Activated T-cell treated with anti-CD3 and anti-CD28 coated beads, Interleukin-2, amount 50 U/mL, for 72 hours (primary cell): Measurements from ENCODE around the gene CSPG4. TPM values are rescaled to one million over a fixed set of nuclear protein-coding genes. Genes with fewer than 3 reads are reported as not detected.
"Not testable (repeated sequence)": the region's sequence is repeated elsewhere in the genome, so short reads cannot be mapped to it uniquely, and the experiment has no call there.

Source experiments
- ATAC-seq, 2 donors: fragments of 150-1000 bp; cut with Tn5 transposase; replicated peaks in 1 of 2; 2 replicates each; pipeline ENCODE4 v1.10.0; 2021; ENCODE audit warnings: moderate library complexity in 2 of 2, mild to moderate bottlenecking in 1 of 2
- DNase-seq, 2 donors: peaks; one replicate each; pipeline ENCODE4 v3.0.0; 2021 to 2022; ENCODE audit warnings: mixed read lengths in 1 of 2
- H3K27ac Mint-ChIP-seq: one replicate; pipeline ENCODE4 v1.8.0; 2022; ENCODE audit warnings: mild to moderate bottlenecking, moderate library complexity, mixed read lengths
- H3K27me3 Mint-ChIP-seq: one replicate; pipeline ENCODE4 v1.8.0; 2022; ENCODE audit warnings: low read depth, mixed read lengths
- H3K36me3 Mint-ChIP-seq, 2 donors: one replicate each; pipeline ENCODE4 v1.8.0; 2022; ENCODE audit warnings: mixed read lengths in 2 of 2, mild to moderate bottlenecking in 1 of 2; ENCODE audit not compliant: insufficient read depth in 2 of 2
- H3K4me1 Mint-ChIP-seq: one replicate; pipeline ENCODE4 v1.8.0; 2022; ENCODE audit warnings: low read depth, mixed read lengths
- H3K4me3 Mint-ChIP-seq, 2 donors: one replicate each; pipeline ENCODE4 v1.8.0; 2022; ENCODE audit warnings: mild to moderate bottlenecking in 2 of 2, mixed read lengths in 2 of 2, moderate library complexity in 2 of 2
- H3K9me3 Mint-ChIP-seq, 2 donors: one replicate each; pipeline ENCODE4 v1.8.0; 2022; ENCODE audit warnings: mixed read lengths in 2 of 2
- total RNA-seq, 2 donors: library from RNA; stranded (reverse); gene quantifications; one replicate each; pipeline ENCODE4 v1.2.3, GENCODE V29; 2022

Gene CSPG4
- total RNA-seq, 2 donors from 2014 or later = not detected

DNA sequence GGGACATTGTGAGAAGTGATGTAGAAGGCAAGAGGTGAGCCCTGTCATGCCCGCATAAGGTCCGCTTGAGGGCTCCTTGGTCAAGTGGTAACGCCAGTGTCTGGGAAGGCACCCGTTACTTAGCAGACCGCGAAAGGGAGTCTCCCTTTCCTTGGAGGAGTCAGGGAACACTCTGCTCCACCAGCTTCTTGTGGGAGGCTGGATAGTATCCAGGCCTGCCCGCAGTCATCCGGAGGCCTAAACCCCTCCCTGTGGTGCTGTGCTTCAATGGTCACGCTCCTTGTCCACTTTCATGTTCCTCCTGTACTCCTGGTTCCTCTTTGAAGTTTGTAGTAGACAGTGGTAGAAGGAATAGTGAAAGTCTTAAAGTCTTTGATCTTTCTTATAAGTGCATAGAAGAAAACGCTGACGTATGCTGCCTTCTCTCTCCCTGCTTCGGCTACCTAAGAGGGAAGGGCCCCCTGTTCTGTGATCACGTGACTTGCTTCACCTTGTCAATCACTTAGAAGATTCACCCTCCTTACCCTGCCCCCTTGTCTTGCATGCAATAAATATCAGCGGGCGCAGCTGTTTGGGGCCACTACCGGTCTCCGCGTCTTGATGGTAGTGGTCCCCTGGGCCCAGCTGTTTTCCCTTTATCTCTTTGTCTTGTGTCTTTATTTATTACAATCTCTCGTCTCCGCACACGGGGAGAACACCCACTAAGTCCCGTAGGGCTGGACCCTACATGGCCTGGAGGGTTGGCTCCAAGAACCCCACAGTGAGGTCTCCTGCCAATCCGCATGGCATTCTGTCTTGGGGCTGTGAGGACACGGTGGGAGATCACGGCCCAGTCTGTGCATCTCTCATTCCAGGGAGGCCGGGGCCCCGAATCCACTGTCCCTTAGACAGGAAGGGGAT lies 22.5 kb upstream of the CSPG4 start:
- H3K36me3 Mint-ChIP-seq, DNase-seq, H3K9me3 Mint-ChIP-seq, ATAC-seq, H3K4me3 Mint-ChIP-seq, H3K27ac Mint-ChIP-seq: not testable (repeated sequence)
- peaks cover 20% of the 10 kb centered on the region for H3K27me3 Mint-ChIP-seq
- H3K4me1 Mint-ChIP-seq = peaks cover 29% of the 10 kb centered on the region

DNA sequence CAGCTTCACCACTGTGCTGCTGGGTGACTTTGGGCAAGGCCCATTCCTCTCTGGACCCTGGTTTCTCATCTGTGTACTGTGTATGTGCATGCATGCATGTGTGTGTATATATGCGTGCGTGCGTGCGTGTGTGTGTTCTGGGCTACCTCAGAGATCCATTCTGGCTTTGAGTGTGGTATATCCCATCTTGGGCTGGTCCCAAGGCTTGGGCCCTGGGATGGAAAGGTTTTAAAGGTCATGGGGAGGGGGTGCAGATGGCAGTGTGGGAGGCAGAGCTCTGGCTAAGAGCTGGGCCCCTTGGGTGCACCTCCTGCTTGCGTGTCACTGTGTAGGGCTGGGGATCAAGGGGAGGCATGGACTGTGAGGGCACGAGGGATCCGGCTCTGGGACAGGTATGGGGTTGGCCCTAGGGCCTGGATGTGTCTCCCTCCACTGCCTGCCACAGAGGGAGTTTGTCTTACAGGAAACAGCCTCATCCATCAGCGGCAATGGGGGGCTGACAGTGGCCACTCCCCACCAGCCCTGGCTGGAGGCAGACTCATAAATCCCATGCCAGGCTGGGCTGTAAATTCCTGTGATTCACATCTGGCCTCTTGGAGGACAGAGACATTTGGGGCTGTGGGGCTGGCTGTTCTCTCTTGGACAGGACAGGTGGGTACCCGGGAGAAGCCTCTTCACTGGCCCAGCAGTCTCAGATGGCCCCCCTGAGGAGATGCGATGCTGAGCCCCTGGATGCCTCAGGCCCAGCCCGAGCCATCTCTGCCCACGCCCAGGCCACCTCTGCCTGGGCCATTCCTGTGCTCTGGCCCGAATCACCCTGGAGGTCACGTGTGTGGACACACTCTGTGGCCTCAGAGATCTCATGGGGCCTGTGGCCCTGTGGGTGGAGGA lies 21.4 kb upstream of the CSPG4 start:
- ATAC-seq = no peak
- Mint-ChIP-seq H3K27ac (no peak overlapping the region), H3K4me3 (no peak overlapping the region), H3K4me1 (peaks cover 29% of the 10 kb centered on the region), H3K36me3 (no peaks in the 10 kb centered on the region), H3K27me3 (peaks cover 14% of the 10 kb centered on the region), H3K9me3 (no peaks in the 10 kb centered on the region)
- DNase-seq = no peak

GRCh38 chr15:75732809-75733451 lies 20.3 kb upstream of the CSPG4 start:
- Mint-ChIP-seq H3K4me3 (peak overlapping the region in 1 of 2 donors; percentile 22), H3K27ac (no peak overlapping the region), H3K9me3 (no peaks in the 10 kb centered on the region), H3K36me3 (no peaks in the 10 kb centered on the region), H3K27me3 (peaks cover 17% of the 10 kb centered on the region), H3K4me1 (peaks cover 28% of the 10 kb centered on the region)
- ATAC-seq (peak; percentile 64), DNase-seq (peak; percentile 66)

- peak overlapping the region in 1 of 2 donors; percentile 22 for H3K4me3 Mint-ChIP-seq
- DNase-seq = no peak
- no peak overlapping the region for H3K27ac Mint-ChIP-seq
- H3K9me3 Mint-ChIP-seq = no peaks in the 10 kb centered on the region
- no peak for ATAC-seq
- H3K4me1 Mint-ChIP-seq = peaks cover 24% of the 10 kb centered on the region
- H3K36me3 Mint-ChIP-seq = no peaks in the 10 kb centered on the region
- H3K27me3 Mint-ChIP-seq = peaks cover 23% of the 10 kb centered on the region
Measured at GRCh38 chr15:75732177-75732808, 19.6 kb upstream of the CSPG4 start.

- H3K9me3 Mint-ChIP-seq = no peaks in the 10 kb centered on the region
- DNase-seq (no peak), ATAC-seq (no peak)
- no peaks in the 10 kb centered on the region for H3K36me3 Mint-ChIP-seq
- peaks cover 24% of the 10 kb centered on the region for H3K4me1 Mint-ChIP-seq
- H3K27me3 Mint-ChIP-seq = peaks cover 29% of the 10 kb centered on the region
- peak overlapping the region in 1 of 2 donors; percentile 18 for H3K4me3 Mint-ChIP-seq
- no peak overlapping the region for H3K27ac Mint-ChIP-seq
Measured at GRCh38 chr15:75731248-75732151, 18.9 kb upstream of the CSPG4 start.

DNA sequence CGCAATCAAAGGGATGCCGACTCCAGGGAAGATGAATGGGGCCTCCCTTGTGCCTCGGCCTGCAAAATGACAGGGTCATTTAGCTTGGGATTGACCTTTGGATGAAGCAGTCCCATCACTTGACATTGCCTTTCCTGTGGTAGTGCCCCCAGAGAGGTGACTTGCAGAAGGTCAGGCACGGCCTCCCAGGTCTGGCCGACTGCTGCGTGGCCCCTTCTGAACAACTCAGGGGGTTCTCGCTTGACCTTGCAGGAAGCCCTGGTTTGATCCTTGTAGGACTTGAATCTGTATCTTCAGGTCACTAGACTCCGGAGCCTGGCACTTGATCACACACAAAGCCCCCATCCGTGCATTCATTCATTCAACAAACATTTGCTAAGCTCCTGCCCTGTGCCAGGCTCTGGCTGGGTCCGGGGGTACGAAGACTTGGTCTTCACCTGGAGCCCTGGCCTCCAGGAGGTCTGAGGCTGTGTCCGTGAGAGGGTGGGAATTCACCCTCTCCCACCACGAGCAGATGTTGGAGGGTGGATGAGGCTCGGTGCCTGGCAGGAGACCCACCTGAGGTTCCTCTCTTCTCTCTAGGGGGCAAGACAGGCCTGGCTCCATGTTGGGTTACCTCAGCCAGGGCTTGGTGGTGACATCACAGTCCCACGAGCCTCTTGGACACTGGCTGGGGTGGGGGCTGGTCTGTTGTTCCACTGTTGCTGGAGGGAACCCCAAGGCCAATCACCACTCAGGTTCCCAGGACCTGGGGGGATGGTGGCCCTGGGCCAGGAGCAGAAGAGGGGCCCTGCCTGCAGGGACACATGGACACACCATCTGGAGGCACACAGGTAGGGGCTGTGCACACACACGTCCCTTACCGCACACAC lies 18.0 kb upstream of the CSPG4 start:
- H3K36me3 Mint-ChIP-seq, H3K4me3 Mint-ChIP-seq, H3K9me3 Mint-ChIP-seq, DNase-seq, ATAC-seq, H3K27ac Mint-ChIP-seq: not testable (repeated sequence)
- Mint-ChIP-seq H3K4me1 (peaks cover 24% of the 10 kb centered on the region), H3K27me3 (peaks cover 29% of the 10 kb centered on the region)

DNA sequence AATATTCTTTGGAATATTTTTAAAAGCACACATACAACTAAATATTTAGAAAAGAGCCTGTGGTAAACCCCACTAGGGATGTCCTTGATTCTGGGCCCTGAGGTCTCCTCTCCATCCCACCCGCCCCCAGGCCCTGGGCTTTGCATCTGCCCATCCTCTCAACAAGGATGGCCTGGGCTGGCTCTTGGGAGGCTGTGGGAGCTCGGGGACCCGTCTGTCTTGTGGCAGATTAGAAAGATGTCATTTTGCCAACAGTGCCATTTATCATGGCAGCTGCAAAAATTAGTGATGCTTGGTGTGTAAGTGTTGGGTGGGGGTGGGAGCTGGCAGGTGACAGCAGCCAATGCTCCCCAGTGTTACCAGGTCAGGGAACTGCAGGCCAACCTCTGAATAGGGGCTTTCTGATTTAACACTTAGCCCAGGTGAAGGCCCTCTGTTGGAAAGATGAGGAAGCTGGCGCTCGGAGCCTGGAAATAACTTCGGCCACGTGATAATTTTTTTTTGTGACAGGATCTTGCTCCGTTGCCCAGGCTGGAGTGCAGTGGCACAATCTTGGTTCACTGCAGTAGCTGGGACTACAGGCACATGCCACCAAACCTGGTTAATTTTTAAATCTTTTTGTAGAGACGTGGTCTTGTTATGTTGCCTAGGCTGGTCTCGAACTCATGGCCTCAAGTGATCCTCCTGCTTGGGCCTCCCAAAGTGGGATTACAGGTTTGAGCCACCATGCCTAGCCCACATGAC lies 16.9 kb upstream of the CSPG4 start:
- H3K27ac Mint-ChIP-seq = no peak overlapping the region
- peaks cover 29% of the 10 kb centered on the region for H3K27me3 Mint-ChIP-seq
- no peak for ATAC-seq
- H3K4me3 Mint-ChIP-seq = no peak overlapping the region
- DNase-seq = no peak
- H3K4me1 Mint-ChIP-seq = peaks cover 24% of the 10 kb centered on the region
- H3K9me3 Mint-ChIP-seq = no peaks in the 10 kb centered on the region
- no peaks in the 10 kb centered on the region for H3K36me3 Mint-ChIP-seq

- H3K4me3 Mint-ChIP-seq = no peak overlapping the region
- H3K27me3 Mint-ChIP-seq = peaks cover 29% of the 10 kb centered on the region
- ATAC-seq = peak; percentile 76 to 79
- H3K36me3 Mint-ChIP-seq = no peaks in the 10 kb centered on the region
- no peaks in the 10 kb centered on the region for H3K9me3 Mint-ChIP-seq
- H3K27ac Mint-ChIP-seq = no peak overlapping the region
- H3K4me1 Mint-ChIP-seq = peaks cover 20% of the 10 kb centered on the region
- peak; percentile 75 to 76 for DNase-seq
Measured at GRCh38 chr15:75727851-75728715, 15.4 kb upstream of the CSPG4 start.

- Mint-ChIP-seq H3K4me1 (peaks cover 10% of the 10 kb centered on the region), H3K4me3 (no peak overlapping the region), H3K9me3 (no peaks in the 10 kb centered on the region), H3K27ac (no peak overlapping the region), H3K27me3 (peaks cover 26% of the 10 kb centered on the region), H3K36me3 (no peaks in the 10 kb centered on the region)
- ATAC-seq (no peak), DNase-seq (no peak)
Measured at GRCh38 chr15:75727031-75727531, 14.4 kb upstream of the CSPG4 start.
